Endothelial cell of umbilical vein (primary cell): ENCODE measurements around the gene UST. TPM values are rescaled to one million over a fixed set of nuclear protein-coding genes. Genes with fewer than 3 reads are reported as not detected.

Experiments
- BruUV-seq: library from RNA; stranded (reverse); fragments of 400-500 nt; replicated peaks from 2 replicates; lab custom pipeline; 2021; lab: Mats Ljungman, UMichigan
- CTCF ChIA-PET: fragments of 300-600, 350-600 bp; sonication (Branson Sonifier 250); formaldehyde crosslinking; loops from one replicate; lab custom pipeline; 2021; ENCODE audit warnings: antibody characterized with exemption, inconsistent platforms; lab: Charles Lee
- POLR2A ChIA-PET: fragments of 300-600, 350-600 bp; sonication (Branson Sonifier 250); formaldehyde crosslinking; loops from one replicate; lab custom pipeline; 2021; ENCODE audit warnings: antibody characterized with exemption, inconsistent platforms; lab: Charles Lee
- DNase-seq: peaks from one replicate; pipeline ENCODE4 v3.0.0-alpha.2; 2011; ENCODE audit warnings: low read depth, low spot score
- FAIRE-seq: peaks from 2 replicates; lab custom pipeline; 2011; peaks lifted over from hg19 to GRCh38; lab: Jason Lieb, UNC
- H2AFZ ChIP-seq: 2 replicates; pipeline ENCODE4 v1.6.0; 2012; ENCODE audit warnings: low read depth, low read length, control low read depth, inconsistent platforms
- H3K27ac ChIP-seq: 2 replicates; pipeline ENCODE4 v1.5.1; 2011; ENCODE audit warnings: low read depth, mild to moderate bottlenecking, control low read depth, low read length, moderate library complexity; ENCODE audit not compliant: insufficient read depth
- H3K27me3 ChIP-seq, 2 experiments: 2 replicates each; pipeline versions ENCODE4 v1.6.0 to v1.6.1; 2011; ENCODE audit warnings: low read length in 2 of 2, mixed read lengths in 1 of 2; ENCODE audit not compliant: control insufficient read depth in 2 of 2, insufficient read depth in 2 of 2
- H3K36me3 ChIP-seq, 2 experiments: 2 replicates in 1 of 2; 3 replicates in 1 of 2; pipeline ENCODE4 v1.5.1; 2011; ENCODE audit warnings: low read length in 2 of 2, mild to moderate bottlenecking in 1 of 2, moderate library complexity in 1 of 2; ENCODE audit not compliant: control insufficient read depth in 2 of 2, insufficient read depth in 2 of 2; ENCODE audit errors: extremely low read depth in 1 of 2
- H3K4me1 ChIP-seq: 3 replicates; pipeline ENCODE4 v1.5.1; 2011; ENCODE audit warnings: mild to moderate bottlenecking, low read length; ENCODE audit not compliant: control insufficient read depth, insufficient read depth; ENCODE audit errors: extremely low read depth
- H3K4me2 ChIP-seq: 2 replicates; pipeline ENCODE4 v1.6.1; 2011; ENCODE audit warnings: low read length, control low read depth, mixed read lengths; ENCODE audit not compliant: insufficient read depth
- H3K4me3 ChIP-seq, 3 experiments: fragments of 200-600 bp in 1 of 3; sonication (generic), shearing (Covaris generic) in 1 of 3; replicated peaks in 1 of 3; 2 replicates each; pipeline ENCODE4 v1.5.1; 2011 to 2016; ENCODE audit warnings: control low read depth in 3 of 3, low read length in 3 of 3, mild to moderate bottlenecking in 2 of 3, inconsistent platforms in 1 of 3, low read depth in 1 of 3, moderate library complexity in 1 of 3; ENCODE audit not compliant: insufficient read depth in 1 of 3
- H3K79me2 ChIP-seq: 2 replicates; pipeline ENCODE4 v1.6.0; 2012; ENCODE audit warnings: low read length, inconsistent platforms; ENCODE audit not compliant: control insufficient read depth, insufficient read depth
- H3K9ac ChIP-seq: replicated peaks from 2 replicates; pipeline ENCODE3; 2011; ENCODE audit warnings: low read length, control low read depth; ENCODE audit not compliant: insufficient read depth; ENCODE audit errors: extremely low read depth
- H3K9me1 ChIP-seq: replicated peaks from 3 replicates; pipeline ENCODE4 v1.6.0; 2011; ENCODE audit warnings: mild to moderate bottlenecking, low read length; ENCODE audit not compliant: control insufficient read depth, insufficient read depth; ENCODE audit errors: extremely low read depth
- H3K9me3 ChIP-seq: replicated peaks from 2 replicates; pipeline ENCODE4 v1.5.1; 2012; ENCODE audit warnings: low read length, inconsistent platforms; ENCODE audit not compliant: control insufficient read depth, insufficient read depth
- H4K20me1 ChIP-seq: replicated peaks from 2 replicates; pipeline ENCODE3; 2011; ENCODE audit warnings: mild to moderate bottlenecking, low read length; ENCODE audit not compliant: control insufficient read depth, insufficient read depth; ENCODE audit errors: extremely low read depth
- EZH2 ChIP-seq: IDR thresholded peaks from 2 replicates; pipeline ENCODE4 v1.6.1; 2012; ENCODE audit warnings: borderline replicate concordance, low read depth, mild to moderate bottlenecking, moderate library complexity, low read length, inconsistent platforms; ENCODE audit not compliant: severe bottlenecking
- FOS ChIP-seq: IDR thresholded peaks from 2 replicates; pipeline ENCODE4 v1.6.1; 2011; ENCODE audit warnings: mild to moderate bottlenecking, low read length, moderate library complexity, borderline replicate concordance; ENCODE audit not compliant: insufficient read depth
- GATA2 ChIP-seq: IDR thresholded peaks from 2 replicates; pipeline ENCODE4 v1.7.0; 2011; ENCODE audit warnings: low read depth, mild to moderate bottlenecking, moderate library complexity, mixed read lengths, low read length; ENCODE audit not compliant: insufficient read length, insufficient read depth
- JUN ChIP-seq: IDR thresholded peaks from 2 replicates; pipeline ENCODE4 v1.6.1; 2011; ENCODE audit warnings: borderline replicate concordance, low read depth; ENCODE audit not compliant: insufficient read length, insufficient read depth
- MYC ChIP-seq: IDR thresholded peaks from one replicate; pipeline ENCODE4 v1.6.1; 2011; ENCODE audit warnings: mild to moderate bottlenecking, low read depth, low read length
- POLR2A ChIP-seq: IDR thresholded peaks from 2 replicates; pipeline ENCODE4 v1.6.1; 2012; ENCODE audit warnings: low read depth, mild to moderate bottlenecking, control low read depth, low read length
- POLR2AphosphoS5 ChIP-seq: IDR thresholded peaks from 2 replicates; pipeline ENCODE4 v1.6.1; 2012; ENCODE audit warnings: low read depth, mild to moderate bottlenecking, control low read depth, low read length, moderate library complexity; ENCODE audit not compliant: insufficient read depth
- dilution Hi-C: fragments of 300-500 bp; cut with MboI; formaldehyde crosslinking; loops from one replicate; pipeline ENCODE4 v1.15.0; 2019; ENCODE audit warnings: low sequenced_read_pairs; ENCODE audit not compliant: extremely low pct_ligation_motif_present
- intact Hi-C: fragments of 100-400 bp; cut with micrococcal nuclease; formaldehyde crosslinking; loops from one replicate; pipeline ENCODE4 v1.10.0; 2022
- polyA plus RNA-seq, 4 experiments: library from polyadenylated mRNA; depleted of rRNA in 3 of 4; stranded (reverse) in 3 of 4; unstranded in 1 of 4; fragments of >200 nt; gene quantifications; 2 replicates each; pipeline versions ENCODE4 v1.2.1 to v1.2.3, GENCODE V29; 2011 to 2012; ENCODE audit warnings: missing spikeins in 1 of 4
- total RNA-seq: library from RNA; stranded (reverse); gene quantifications from 2 replicates; pipeline ENCODE4 v1.2.3, GENCODE V29; 2021
- TF ChIP-seq, protein P1 (sequence below): IDR thresholded peaks from 2 replicates; pipeline ENCODE4 v1.6.1; 2011; ENCODE audit not compliant: insufficient read depth, insufficient read length
- TF ChIP-seq, protein P2 (sequence below), 2 donors: IDR thresholded peaks; 1 replicate in 1 of 2; 2 replicates in 1 of 2; pipeline ENCODE4 v1.5.1; 2011; ENCODE audit warnings: low read length in 2 of 2, mild to moderate bottlenecking in 2 of 2, moderate library complexity in 2 of 2, control low read depth in 1 of 2, inconsistent platforms in 1 of 2, low read depth in 1 of 2; ENCODE audit not compliant: insufficient read depth in 1 of 2; ENCODE audit errors: extremely low read depth in 1 of 2

The UST gene
- total and polyA plus RNA-seq, 2 donors (not counting 3 experiments of a cell fraction or from before 2014, with no cell fraction given), result 0.26 to 0.84 TPM

DNA sequence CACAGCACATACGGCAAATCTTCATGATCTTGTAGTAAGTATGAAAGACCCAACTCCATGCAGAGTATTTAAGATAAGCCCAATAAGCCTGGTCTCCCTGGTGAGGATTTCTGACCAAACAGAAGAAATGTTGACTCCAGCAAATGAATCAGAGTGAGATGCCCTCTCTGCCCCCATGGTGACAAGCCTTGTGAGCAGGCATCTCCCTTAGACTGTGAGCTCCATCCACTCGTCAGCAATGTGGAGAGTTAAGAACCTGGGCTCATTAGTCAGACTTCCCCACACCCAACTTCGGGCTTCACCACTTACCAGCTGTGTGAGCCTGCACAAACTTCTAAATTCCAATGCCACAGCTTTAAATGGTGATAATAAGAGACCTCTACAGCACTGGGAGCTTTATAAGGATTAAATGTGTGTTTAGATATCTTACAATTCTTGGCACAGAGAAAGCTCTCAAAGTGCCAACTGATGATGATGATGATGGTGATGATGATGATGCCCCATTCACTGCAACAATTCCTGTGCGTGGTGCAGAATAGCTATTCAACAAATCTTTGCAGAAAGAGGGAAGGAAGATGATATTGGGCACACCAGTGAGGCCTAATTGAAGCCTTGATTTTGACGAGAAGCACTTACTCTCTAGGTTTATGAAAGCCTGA lies 317.3 kb downstream of the UST start:
- peaks cover 10% of the 10 kb centered on the region for H3K4me1 ChIP-seq
- no peak overlapping the region for H3K9ac ChIP-seq
- dilution Hi-C loops (no loop called here), intact Hi-C loops (no loop called here)
- TF ChIP-seq POLR2A (no peak), POLR2AphosphoS5 (no peak), MYC (no peak), GATA2 (no peak), EZH2 (no peak), JUN (no peak)
- TF ChIP-seq, protein P1, sequence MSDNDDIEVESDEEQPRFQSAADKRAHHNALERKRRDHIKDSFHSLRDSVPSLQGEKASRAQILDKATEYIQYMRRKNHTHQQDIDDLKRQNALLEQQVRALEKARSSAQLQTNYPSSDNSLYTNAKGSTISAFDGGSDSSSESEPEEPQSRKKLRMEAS, result no peak
- no peaks in the 10 kb centered on the region for H3K36me3 ChIP-seq
- H3K27ac ChIP-seq, result no peak overlapping the region
- no peaks in the 10 kb centered on the region for H3K79me2 ChIP-seq
- no peak overlapping the region for H3K4me3 ChIP-seq
- no TSS peak for BruUV-seq
- ChIA-PET POLR2A (no interaction called here), CTCF (interaction anchor here (1.2 to 2.1 kb wide), 5 partner anchors 9 to 367 kb away, joined by 3 to 16 read pairs (median 5); no protein-coding TSS in a partner anchor)
- FAIRE-seq (no peak), DNase-seq (no peak)
- peaks cover 34 to 52% of the 10 kb centered on the region in 2 experiments for H3K27me3 ChIP-seq
- no peak overlapping the region for H3K4me2 ChIP-seq
- H3K9me1 ChIP-seq, result no peaks in the 10 kb centered on the region
- no peak overlapping the region for H2AFZ ChIP-seq
- H3K9me3 ChIP-seq, result no peaks in the 10 kb centered on the region
- no peaks in the 10 kb centered on the region for H4K20me1 ChIP-seq

DNA sequence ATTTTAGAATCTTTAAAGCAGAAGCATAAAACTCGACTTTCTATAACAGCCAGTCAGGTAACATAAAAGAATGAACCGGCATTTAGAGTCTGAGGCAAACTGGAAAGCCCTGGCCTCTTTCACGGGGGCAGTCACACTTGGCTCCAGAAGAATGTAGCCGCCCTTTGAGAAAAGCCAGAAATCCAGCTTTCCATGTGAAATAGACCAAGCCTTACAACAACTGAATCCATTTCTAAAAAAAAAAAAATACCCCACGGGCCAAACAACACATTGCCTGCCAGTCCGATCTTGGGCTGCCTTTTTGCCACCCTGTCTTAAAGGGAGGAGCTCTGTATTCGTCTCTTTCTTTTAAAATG lies 317.8 kb downstream of the UST start:
- no peaks in the 10 kb centered on the region for H3K9me3 ChIP-seq
- H3K9ac ChIP-seq, result no peak overlapping the region
- H3K79me2 ChIP-seq, result no peaks in the 10 kb centered on the region
- no peak for FAIRE-seq
- DNase-seq, result no peak
- ChIA-PET POLR2A (no interaction called here), CTCF (interaction anchor here (0.9 to 1.8 kb wide), 5 partner anchors 9 to 367 kb away, joined by 3 to 6 read pairs (median 4); no protein-coding TSS in a partner anchor)
- no peak overlapping the region for H3K4me2 ChIP-seq
- H3K4me3 ChIP-seq, result no peak overlapping the region
- no peak overlapping the region for H3K27ac ChIP-seq
- peaks cover 10% of the 10 kb centered on the region for H3K4me1 ChIP-seq
- no peak overlapping the region for H2AFZ ChIP-seq
- dilution Hi-C loops, result no loop called here
- intact Hi-C loops, result no loop called here
- no peaks in the 10 kb centered on the region for H3K9me1 ChIP-seq
- no peaks in the 10 kb centered on the region for H3K36me3 ChIP-seq
- no peaks in the 10 kb centered on the region for H4K20me1 ChIP-seq
- BruUV-seq, result no TSS peak
- TF ChIP-seq POLR2A (no peak), MYC (no peak), GATA2 (no peak), POLR2AphosphoS5 (no peak), FOS (no peak), JUN (no peak), EZH2 (no peak)
- TF ChIP-seq, protein P1, result no peak
- TF ChIP-seq, protein P2, sequence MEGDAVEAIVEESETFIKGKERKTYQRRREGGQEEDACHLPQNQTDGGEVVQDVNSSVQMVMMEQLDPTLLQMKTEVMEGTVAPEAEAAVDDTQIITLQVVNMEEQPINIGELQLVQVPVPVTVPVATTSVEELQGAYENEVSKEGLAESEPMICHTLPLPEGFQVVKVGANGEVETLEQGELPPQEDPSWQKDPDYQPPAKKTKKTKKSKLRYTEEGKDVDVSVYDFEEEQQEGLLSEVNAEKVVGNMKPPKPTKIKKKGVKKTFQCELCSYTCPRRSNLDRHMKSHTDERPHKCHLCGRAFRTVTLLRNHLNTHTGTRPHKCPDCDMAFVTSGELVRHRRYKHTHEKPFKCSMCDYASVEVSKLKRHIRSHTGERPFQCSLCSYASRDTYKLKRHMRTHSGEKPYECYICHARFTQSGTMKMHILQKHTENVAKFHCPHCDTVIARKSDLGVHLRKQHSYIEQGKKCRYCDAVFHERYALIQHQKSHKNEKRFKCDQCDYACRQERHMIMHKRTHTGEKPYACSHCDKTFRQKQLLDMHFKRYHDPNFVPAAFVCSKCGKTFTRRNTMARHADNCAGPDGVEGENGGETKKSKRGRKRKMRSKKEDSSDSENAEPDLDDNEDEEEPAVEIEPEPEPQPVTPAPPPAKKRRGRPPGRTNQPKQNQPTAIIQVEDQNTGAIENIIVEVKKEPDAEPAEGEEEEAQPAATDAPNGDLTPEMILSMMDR (IDR thresholded peaks at IDR 0.05; ENCODE audit: extremely low read depth in 1 of 2, insufficient read depth in 1 of 2, low read depth in 1 of 2, low read length in 2 of 2), result no peak
- peaks cover 34 to 52% of the 10 kb centered on the region in 2 experiments for H3K27me3 ChIP-seq
